Gastroesophageal sphincter (tissue), 3 donors: Measurements from ENCODE around the gene TSEN34.

Experiments
- CTCF ChIP-seq, 4 experiments: fragments of 200-600 bp in 2 of 4; fragments of 450-650 bp in 2 of 4; sonication (generic) in 1 of 4; IDR thresholded peaks; one replicate each; pipeline ENCODE4 v1.5.1; 2017 to 2019; ENCODE audit warnings: antibody characterized with exemption in 4 of 4, mild to moderate bottlenecking in 2 of 4, moderate library complexity in 2 of 4
- POLR2A ChIP-seq, 2 donors: fragments of 450-650 bp; IDR thresholded peaks; one replicate each; pipeline ENCODE4 v1.6.1; 2017; ENCODE audit warnings: antibody characterized with exemption in 2 of 2, mild to moderate bottlenecking in 2 of 2, moderate library complexity in 1 of 2
- POLR2AphosphoS5 ChIP-seq: sonication (generic); formaldehyde crosslinking; IDR thresholded peaks from one replicate; pipeline ENCODE4 v1.6.1; 2017; ENCODE audit warnings: antibody characterized with exemption

- TF ChIP-seq CTCF (IDR thresholded peaks at IDR 0.05) (peak in 2 of 4 experiments; percentile 15 to 27), POLR2AphosphoS5 (peak; percentile 22), POLR2A (IDR thresholded peaks at IDR 0.05) (peak; percentile 42 to 50)
Measured at GRCh38 chr19:54191011-54191810, at the start of gene TSEN34.
